ENCODE measurements around the gene JMJD4.

Gene JMJD4

GRCh38 chr1:227732586-227733308, 2.4 kb downstream of the JMJD4 start:
- ChIA-PET POLR2A (no interaction called here), CTCF (interaction anchor here (2.1 kb wide), 1 partner anchor 31 kb away, joined by 5 read pairs; no protein-coding TSS in a partner anchor)
- Histone ChIP-seq H3K27me3 (replicated peaks in 2 of 5; ENCODE audit: control insufficient read depth in 4 of 5, insufficient read depth in 5 of 5, low read length in 4 of 5) (no peaks in the 10 kb centered on the region), H3K4me1 (ENCODE audit: control extremely low read depth in 1 of 4, control insufficient read depth in 4 of 4, insufficient read depth in 4 of 4, low read length in 3 of 4) (peaks cover 0 to 47% (median 41%) of the 10 kb centered on the region in 4 experiments), H3K36me3 (ENCODE audit: control insufficient read depth in 4 of 4, insufficient read depth in 4 of 4, low read length in 3 of 4) (peaks cover 0 to 36% (median 28%) of the 10 kb centered on the region in 4 experiments), H3K4me3 (ENCODE audit: control insufficient read depth in 1 of 7, extremely low read depth in 1 of 7, insufficient read depth in 4 of 7, low read depth in 2 of 7, low read length in 6 of 7) (no peak overlapping the region), H3K27ac (ENCODE audit: insufficient read depth in 1 of 2, low read depth in 1 of 2, low read length in 2 of 2, poor library complexity in 1 of 2, severe bottlenecking in 2 of 2) (no peak overlapping the region), H3K9me3 (ENCODE audit: control extremely low read depth in 1 of 5, control insufficient read depth in 4 of 5, insufficient read depth in 2 of 5, low read depth in 1 of 5, low read length in 4 of 5) (no peaks in the 10 kb centered on the region)
- no peak for DNase-seq
- 97% methylated on average over 16 of the region's 18 CpGs for WGBS (ENCODE audit: insufficient coverage)

DNA sequence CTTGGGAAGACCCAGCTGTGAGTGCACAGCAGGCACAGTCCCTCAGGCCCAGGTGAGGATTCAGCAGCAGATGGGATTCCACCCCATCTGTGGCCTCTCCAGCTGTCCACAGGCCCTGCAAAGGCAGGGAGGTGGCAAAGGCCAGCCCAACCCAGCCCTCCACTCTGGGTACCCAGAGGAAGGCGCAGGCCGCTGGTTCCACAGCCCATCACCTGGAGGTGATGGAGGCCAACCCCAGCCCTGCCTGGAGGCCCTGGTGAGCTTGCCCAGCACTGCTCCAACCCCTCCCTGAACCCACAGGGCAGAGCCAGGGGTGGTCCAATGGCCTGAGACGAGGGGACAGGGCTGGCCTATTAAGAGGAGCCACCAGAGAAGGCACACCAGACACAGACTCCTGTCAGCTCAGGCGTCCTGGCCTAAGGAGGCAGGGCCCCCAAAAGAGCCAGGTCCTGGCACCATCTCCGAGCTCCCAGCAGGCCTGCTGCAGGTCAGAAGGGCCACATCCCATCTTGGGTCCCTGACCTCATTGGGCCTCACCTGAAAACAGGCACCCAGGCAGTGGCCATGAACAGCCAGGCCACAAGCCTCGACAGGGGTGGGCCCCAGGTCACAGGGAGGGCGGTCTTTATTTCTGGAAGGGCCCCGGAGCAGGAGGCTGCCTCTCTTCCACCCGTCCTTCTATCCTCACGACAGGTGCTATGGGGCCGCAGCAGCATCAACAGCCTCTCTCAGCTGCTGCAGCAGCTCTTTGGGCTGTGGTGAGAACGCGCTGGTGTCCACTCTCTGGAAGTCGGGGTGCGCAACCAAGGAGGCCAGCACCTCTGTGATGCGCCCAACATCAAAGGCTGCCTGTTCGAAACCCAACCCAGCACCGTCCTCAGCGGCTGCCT, 3.2 kb downstream of the JMJD4 start:
- DNase-seq = no peak
- Histone ChIP-seq H3K36me3 (ENCODE audit: control insufficient read depth in 4 of 4, insufficient read depth in 4 of 4, low read length in 3 of 4) (peaks cover 0 to 36% (median 28%) of the 10 kb centered on the region in 4 experiments), H3K9me3 (ENCODE audit: control extremely low read depth in 1 of 5, control insufficient read depth in 4 of 5, insufficient read depth in 2 of 5, low read depth in 1 of 5, low read length in 4 of 5) (no peaks in the 10 kb centered on the region), H3K27ac (ENCODE audit: insufficient read depth in 1 of 2, low read depth in 1 of 2, low read length in 2 of 2, poor library complexity in 1 of 2, severe bottlenecking in 2 of 2) (no peak overlapping the region), H3K27me3 (replicated peaks in 2 of 5; ENCODE audit: control insufficient read depth in 4 of 5, insufficient read depth in 5 of 5, low read length in 4 of 5) (no peaks in the 10 kb centered on the region), H3K4me3 (ENCODE audit: control insufficient read depth in 1 of 7, extremely low read depth in 1 of 7, insufficient read depth in 4 of 7, low read depth in 2 of 7, low read length in 6 of 7) (no peak overlapping the region), H3K4me1 (ENCODE audit: control extremely low read depth in 1 of 4, control insufficient read depth in 4 of 4, insufficient read depth in 4 of 4, low read length in 3 of 4) (peaks cover 0 to 47% (median 43%) of the 10 kb centered on the region in 4 experiments)
- POLR2A ChIA-PET = no interaction called here
- CTCF ChIA-PET = interaction anchor here (0.8 to 2.1 kb wide), 3 partner anchors 14 to 251 kb away, joined by 3 to 5 read pairs (median 3); no protein-coding TSS in a partner anchor
- 97% methylated on average over 19 of the region's 19 CpGs for WGBS (ENCODE audit: insufficient coverage)

DNA sequence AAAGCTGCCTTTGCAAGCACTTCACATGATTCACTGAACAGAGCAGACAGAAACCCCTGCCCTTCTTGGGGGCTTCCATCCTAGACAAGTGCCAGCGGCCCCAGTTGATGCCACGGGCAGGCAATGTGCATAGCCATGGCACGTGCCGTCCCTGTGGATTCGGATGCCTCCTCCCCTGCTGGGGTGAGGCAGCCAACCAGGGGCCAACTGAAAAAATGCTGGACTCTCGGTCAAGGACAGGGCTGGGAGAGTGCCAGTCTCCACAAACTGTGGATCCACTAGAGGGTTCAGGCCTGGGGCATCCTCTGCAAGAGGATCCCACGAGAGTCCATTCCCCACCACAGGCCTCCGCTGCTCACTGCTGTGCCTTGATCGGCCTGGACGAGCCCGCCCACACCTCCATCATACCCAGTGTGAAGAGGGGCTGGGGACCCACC, 3.8 kb downstream of the JMJD4 start:
- Histone ChIP-seq H3K27me3 (replicated peaks in 2 of 5; ENCODE audit: control insufficient read depth in 4 of 5, insufficient read depth in 5 of 5, low read length in 4 of 5) (peaks cover 0 to under 1% (median 0%) of the 10 kb centered on the region in 5 experiments), H3K36me3 (ENCODE audit: control insufficient read depth in 4 of 4, insufficient read depth in 4 of 4, low read length in 3 of 4) (peaks cover 0 to 36% (median 28%) of the 10 kb centered on the region in 4 experiments), H3K4me3 (ENCODE audit: control insufficient read depth in 1 of 7, extremely low read depth in 1 of 7, insufficient read depth in 4 of 7, low read depth in 2 of 7, low read length in 6 of 7) (no peak overlapping the region), H3K27ac (ENCODE audit: insufficient read depth in 1 of 2, low read depth in 1 of 2, low read length in 2 of 2, poor library complexity in 1 of 2, severe bottlenecking in 2 of 2) (no peak overlapping the region), H3K4me1 (ENCODE audit: control extremely low read depth in 1 of 4, control insufficient read depth in 4 of 4, insufficient read depth in 4 of 4, low read length in 3 of 4) (peaks cover 0 to 46% (median 42%) of the 10 kb centered on the region in 4 experiments), H3K9me3 (ENCODE audit: control extremely low read depth in 1 of 5, control insufficient read depth in 4 of 5, insufficient read depth in 2 of 5, low read depth in 1 of 5, low read length in 4 of 5) (no peaks in the 10 kb centered on the region)
- no peak for DNase-seq
- ChIA-PET POLR2A (no interaction called here), CTCF (interaction anchor here (0.8 to 2.1 kb wide), 7 partner anchors 12 to 250 kb away, joined by 3 to 5 read pairs (median 3); no protein-coding TSS in a partner anchor)
- WGBS (ENCODE audit: insufficient coverage) = 98% methylated on average over 7 of the region's 11 CpGs

GRCh38 chr1:227730630-227731151, 4.4 kb downstream of the JMJD4 start:
- H3K27ac ChIP-seq (ENCODE audit: insufficient read depth in 1 of 2, low read depth in 1 of 2, low read length in 2 of 2, poor library complexity in 1 of 2, severe bottlenecking in 2 of 2) = no peak overlapping the region
- peaks cover 0 to 36% (median 28%) of the 10 kb centered on the region in 4 experiments for H3K36me3 ChIP-seq (ENCODE audit: control insufficient read depth in 4 of 4, insufficient read depth in 4 of 4, low read length in 3 of 4)
- whole genome bisulfite sequencing (ENCODE audit: insufficient coverage) = 91% methylated on average over 14 of the region's 16 CpGs
- peaks cover 0 to 2% (median 0%) of the 10 kb centered on the region in 5 experiments for H3K27me3 ChIP-seq (replicated peaks in 2 of 5; ENCODE audit: control insufficient read depth in 4 of 5, insufficient read depth in 5 of 5, low read length in 4 of 5)
- ChIA-PET POLR2A (no interaction called here), CTCF (interaction anchor here (0.8 to 2.1 kb wide), 8 partner anchors 12 to 250 kb away, joined by 3 to 5 read pairs (median 3); no protein-coding TSS in a partner anchor)
- H3K9me3 ChIP-seq (ENCODE audit: control extremely low read depth in 1 of 5, control insufficient read depth in 4 of 5, insufficient read depth in 2 of 5, low read depth in 1 of 5, low read length in 4 of 5) = no peaks in the 10 kb centered on the region
- H3K4me1 ChIP-seq (ENCODE audit: control extremely low read depth in 1 of 4, control insufficient read depth in 4 of 4, insufficient read depth in 4 of 4, low read length in 3 of 4) = peaks cover 0 to 41% (median 36%) of the 10 kb centered on the region in 4 experiments
- H3K4me3 ChIP-seq (ENCODE audit: control insufficient read depth in 1 of 7, extremely low read depth in 1 of 7, insufficient read depth in 4 of 7, low read depth in 2 of 7, low read length in 6 of 7) = no peak overlapping the region
- no peak for DNase-seq

- Histone ChIP-seq H3K4me3 (ENCODE audit: control insufficient read depth in 1 of 7, extremely low read depth in 1 of 7, insufficient read depth in 4 of 7, low read depth in 2 of 7, low read length in 6 of 7) (no peak overlapping the region), H3K27ac (ENCODE audit: insufficient read depth in 1 of 2, low read depth in 1 of 2, low read length in 2 of 2, poor library complexity in 1 of 2, severe bottlenecking in 2 of 2) (no peak overlapping the region), H3K4me1 (ENCODE audit: control extremely low read depth in 1 of 4, control insufficient read depth in 4 of 4, insufficient read depth in 4 of 4, low read length in 3 of 4) (peaks cover 0 to 40% (median 35%) of the 10 kb centered on the region in 4 experiments), H3K36me3 (ENCODE audit: control insufficient read depth in 4 of 4, insufficient read depth in 4 of 4, low read length in 3 of 4) (peaks cover 0 to 36% (median 28%) of the 10 kb centered on the region in 4 experiments), H3K9me3 (ENCODE audit: control extremely low read depth in 1 of 5, control insufficient read depth in 4 of 5, insufficient read depth in 2 of 5, low read depth in 1 of 5, low read length in 4 of 5) (no peaks in the 10 kb centered on the region), H3K27me3 (replicated peaks in 2 of 5; ENCODE audit: control insufficient read depth in 4 of 5, insufficient read depth in 5 of 5, low read length in 4 of 5) (peaks cover 0 to 3% (median 0%) of the 10 kb centered on the region in 5 experiments)
- CTCF ChIA-PET = interaction anchor here (0.8 to 2.1 kb wide), 7 partner anchors 13 to 222 kb away, joined by 3 to 5 read pairs (median 3); no protein-coding TSS in a partner anchor
- peak; percentile 41 to 68 (median 63) for DNase-seq
- POLR2A ChIA-PET = no interaction called here
- WGBS (ENCODE audit: insufficient coverage) = 67% methylated on average over 12 of the region's 13 CpGs
Observed at GRCh38 chr1:227729881-227730629, 5.0 kb downstream of the JMJD4 start.

DNA sequence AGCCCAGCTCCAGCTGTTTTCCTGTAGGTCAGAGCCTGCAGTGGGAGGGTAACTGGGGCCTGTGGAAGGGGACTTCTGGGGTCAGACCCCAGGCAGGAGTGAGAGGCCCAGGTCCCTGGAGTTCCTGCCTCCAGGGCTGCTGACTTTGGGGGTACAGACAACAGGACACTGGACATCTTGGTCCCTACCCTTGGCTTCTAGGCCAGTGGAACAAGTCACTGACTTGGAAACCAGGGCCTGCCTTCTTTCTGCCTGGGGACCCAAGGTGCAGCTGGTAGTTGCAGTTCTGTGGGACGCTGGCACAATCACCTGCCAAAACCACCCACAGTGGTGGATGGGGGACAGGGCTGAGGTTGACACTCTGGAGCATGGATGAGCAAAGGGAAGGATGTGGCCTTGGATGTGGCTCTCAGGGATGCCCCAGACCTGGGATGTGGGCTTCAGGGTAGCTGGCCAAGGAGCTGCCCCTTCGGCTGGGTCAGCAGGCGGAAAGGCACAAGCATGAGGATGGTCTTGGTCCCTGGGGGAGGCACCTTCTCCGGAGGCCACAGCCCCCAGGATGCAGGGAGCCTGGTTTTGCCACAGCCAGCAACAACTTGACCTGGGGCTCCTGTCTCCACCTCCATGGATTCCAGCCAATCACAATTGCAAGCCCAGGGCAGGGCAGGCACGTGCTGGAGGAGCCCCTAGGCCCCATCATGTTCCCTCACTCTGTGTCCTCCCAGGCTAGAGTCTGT, 5.8 kb downstream of the JMJD4 start:
- POLR2A ChIA-PET = no interaction called here
- CTCF ChIA-PET = interaction anchor here (0.8 to 2.1 kb wide), 4 partner anchors 14 to 223 kb away, joined by 3 to 5 read pairs (median 4); no protein-coding TSS in a partner anchor
- H3K4me3 ChIP-seq (ENCODE audit: control insufficient read depth in 1 of 7, extremely low read depth in 1 of 7, insufficient read depth in 4 of 7, low read depth in 2 of 7, low read length in 6 of 7) = peak overlapping the region in 4 of 7 experiments; percentile 62 to 83 (median 65)
- H3K9me3 ChIP-seq (ENCODE audit: control extremely low read depth in 1 of 5, control insufficient read depth in 4 of 5, insufficient read depth in 2 of 5, low read depth in 1 of 5, low read length in 4 of 5) = peaks cover 0 to 1% (median 0%) of the 10 kb centered on the region in 5 experiments
- H3K4me1 ChIP-seq (ENCODE audit: control extremely low read depth in 1 of 4, control insufficient read depth in 4 of 4, insufficient read depth in 4 of 4, low read length in 3 of 4) = peaks cover 0 to 33% (median 30%) of the 10 kb centered on the region in 4 experiments
- peaks cover 0 to 5% (median 0%) of the 10 kb centered on the region in 5 experiments for H3K27me3 ChIP-seq (replicated peaks in 2 of 5; ENCODE audit: control insufficient read depth in 4 of 5, insufficient read depth in 5 of 5, low read length in 4 of 5)
- WGBS (ENCODE audit: insufficient coverage) = 70% methylated on average over 4 of the region's 5 CpGs
- DNase-seq = no peak
- no peak overlapping the region for H3K27ac ChIP-seq (ENCODE audit: insufficient read depth in 1 of 2, low read depth in 1 of 2, low read length in 2 of 2, poor library complexity in 1 of 2, severe bottlenecking in 2 of 2)
- peaks cover 0 to 36% (median 28%) of the 10 kb centered on the region in 4 experiments for H3K36me3 ChIP-seq (ENCODE audit: control insufficient read depth in 4 of 4, insufficient read depth in 4 of 4, low read length in 3 of 4)

Measured in common myeloid progenitor, CD34-positive (primary cell).